Measurements from ENCODE around the gene FAM83F.

The FAM83F gene

DNA sequence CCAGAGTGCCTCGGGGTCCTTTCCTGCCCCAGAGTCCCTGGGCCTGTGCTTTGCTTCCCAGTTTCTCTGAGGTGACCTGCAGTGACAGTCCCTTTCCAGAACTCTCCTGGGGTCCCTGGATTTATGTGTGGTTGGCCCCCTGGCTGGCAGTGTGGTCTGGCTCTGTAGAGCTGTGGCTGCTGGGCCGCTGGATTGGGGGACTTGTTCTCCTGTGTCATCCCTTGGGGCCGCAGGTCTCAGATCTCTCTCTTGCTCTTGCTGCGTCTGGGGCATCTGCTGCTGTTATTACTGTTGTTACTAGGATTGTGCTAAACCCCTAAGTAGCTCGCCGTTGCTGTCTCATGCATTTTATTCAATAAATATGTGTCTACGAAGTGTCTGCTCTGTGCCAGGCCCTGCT, 31.9 kb downstream of the FAM83F start:
- H3K9ac ChIP-seq (ENCODE audit: low read length): no peak overlapping the region

DNA sequence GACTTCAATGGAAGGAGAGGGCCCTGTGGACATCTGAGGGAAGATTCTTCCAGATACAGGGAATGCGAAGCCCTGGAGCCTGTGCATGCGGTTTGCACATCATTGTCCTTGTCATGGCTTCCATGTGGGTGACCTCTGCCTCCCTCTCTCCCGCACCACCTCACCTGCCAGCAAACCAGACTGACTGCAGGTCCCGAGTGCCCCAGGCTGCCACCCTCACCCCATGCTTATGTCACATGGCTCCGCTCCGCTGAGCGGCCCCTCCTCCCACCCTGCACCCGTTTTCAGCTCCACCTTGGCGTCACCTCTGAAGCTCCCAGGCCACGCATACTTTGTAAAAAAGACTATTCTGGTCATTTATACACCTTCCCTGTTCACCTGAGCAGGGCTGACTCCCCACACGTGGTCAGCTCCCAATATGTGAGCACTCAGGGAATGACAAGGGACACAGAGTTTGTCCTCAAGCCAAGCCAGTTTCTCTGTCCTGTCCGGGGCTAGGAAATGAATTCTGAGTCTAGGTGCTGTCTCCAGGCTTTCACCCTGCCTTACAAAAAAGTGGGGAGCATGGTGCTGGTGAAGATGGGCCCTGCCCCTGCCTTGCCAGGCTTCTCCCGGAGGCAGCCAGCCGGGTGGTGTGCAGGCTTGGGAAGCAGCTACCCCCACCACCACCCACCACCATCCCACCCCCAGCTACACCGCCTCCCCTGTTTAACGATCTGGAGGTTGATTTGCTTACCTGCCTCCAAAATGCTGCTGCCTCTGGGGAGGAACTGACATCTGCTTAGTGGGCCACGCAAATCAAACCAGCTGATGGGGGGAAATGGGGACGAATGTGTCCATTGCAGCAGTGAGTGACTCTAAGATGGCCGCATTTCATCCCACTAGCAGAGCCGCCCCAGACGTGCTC, 32.7 kb downstream of the FAM83F start:
- Histone ChIP-seq H3K9ac (ENCODE audit: low read length) (no peak overlapping the region), H3K9me3 (ENCODE audit: insufficient read depth, low read length) (no peaks in the 10 kb centered on the region), H3K79me2 (ENCODE audit: low read length) (no peaks in the 10 kb centered on the region), H3K4me2 (ENCODE audit: low read length) (no peak overlapping the region), H4K20me1 (ENCODE audit: insufficient read depth, low read length) (no peaks in the 10 kb centered on the region), H3K4me1 (ENCODE audit: low read length) (0 out of 2 replicates have a peak, but pooled peaks cover 3% of the 10 kb centered on the region), H3K27ac (ENCODE audit: low read length) (no peak overlapping the region), H2AFZ (ENCODE audit: low read depth, low read length) (peak overlapping the region; percentile 23; the same call in 1 of the 2 replicates), H3K36me3 (replicated peaks; ENCODE audit: low read depth, low read length) (no peaks in the 10 kb centered on the region), H3K27me3 (ENCODE audit: low read depth, low read length) (peaks cover 10% of the 10 kb centered on the region; the same call in 1 of the 2 replicates), H3K4me3 (ENCODE audit: low read length) (no peak overlapping the region)
- TF ChIP-seq, protein P1, sequence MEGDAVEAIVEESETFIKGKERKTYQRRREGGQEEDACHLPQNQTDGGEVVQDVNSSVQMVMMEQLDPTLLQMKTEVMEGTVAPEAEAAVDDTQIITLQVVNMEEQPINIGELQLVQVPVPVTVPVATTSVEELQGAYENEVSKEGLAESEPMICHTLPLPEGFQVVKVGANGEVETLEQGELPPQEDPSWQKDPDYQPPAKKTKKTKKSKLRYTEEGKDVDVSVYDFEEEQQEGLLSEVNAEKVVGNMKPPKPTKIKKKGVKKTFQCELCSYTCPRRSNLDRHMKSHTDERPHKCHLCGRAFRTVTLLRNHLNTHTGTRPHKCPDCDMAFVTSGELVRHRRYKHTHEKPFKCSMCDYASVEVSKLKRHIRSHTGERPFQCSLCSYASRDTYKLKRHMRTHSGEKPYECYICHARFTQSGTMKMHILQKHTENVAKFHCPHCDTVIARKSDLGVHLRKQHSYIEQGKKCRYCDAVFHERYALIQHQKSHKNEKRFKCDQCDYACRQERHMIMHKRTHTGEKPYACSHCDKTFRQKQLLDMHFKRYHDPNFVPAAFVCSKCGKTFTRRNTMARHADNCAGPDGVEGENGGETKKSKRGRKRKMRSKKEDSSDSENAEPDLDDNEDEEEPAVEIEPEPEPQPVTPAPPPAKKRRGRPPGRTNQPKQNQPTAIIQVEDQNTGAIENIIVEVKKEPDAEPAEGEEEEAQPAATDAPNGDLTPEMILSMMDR (IDR thresholded peaks at IDR 0.05; ENCODE audit: low read depth, low read length): no peak
- no peak for TF ChIP-seq EZH2phosphoT487 (IDR thresholded peaks at IDR 0.05; ENCODE audit: low read depth)

More for the DNA sequence above, 31.9 kb downstream of the FAM83F start:
- H4K20me1 ChIP-seq (ENCODE audit: insufficient read depth, low read length): no peaks in the 10 kb centered on the region
- H3K27me3 ChIP-seq (ENCODE audit: low read depth, low read length): peaks cover 10% of the 10 kb centered on the region; the same call in 1 of the 2 replicates
- H3K9me3 ChIP-seq (ENCODE audit: insufficient read depth, low read length): no peaks in the 10 kb centered on the region
- 0 out of 2 replicates have a peak, but pooled peaks cover 3% of the 10 kb centered on the region for H3K4me1 ChIP-seq (ENCODE audit: low read length)
- H3K79me2 ChIP-seq (ENCODE audit: low read length): no peaks in the 10 kb centered on the region
- H3K4me3 ChIP-seq (ENCODE audit: low read length): no peak overlapping the region
- H3K4me2 ChIP-seq (ENCODE audit: low read length): no peak overlapping the region
- no peak for TF ChIP-seq EZH2phosphoT487 (IDR thresholded peaks at IDR 0.05; ENCODE audit: low read depth)
- TF ChIP-seq, protein P1 (IDR thresholded peaks at IDR 0.05; ENCODE audit: low read depth, low read length): no peak
- no peak overlapping the region for H3K27ac ChIP-seq (ENCODE audit: low read length)
- H3K36me3 ChIP-seq (replicated peaks; ENCODE audit: low read depth, low read length): no peaks in the 10 kb centered on the region
- no peak overlapping the region for H2AFZ ChIP-seq (ENCODE audit: low read depth, low read length)

DNA sequence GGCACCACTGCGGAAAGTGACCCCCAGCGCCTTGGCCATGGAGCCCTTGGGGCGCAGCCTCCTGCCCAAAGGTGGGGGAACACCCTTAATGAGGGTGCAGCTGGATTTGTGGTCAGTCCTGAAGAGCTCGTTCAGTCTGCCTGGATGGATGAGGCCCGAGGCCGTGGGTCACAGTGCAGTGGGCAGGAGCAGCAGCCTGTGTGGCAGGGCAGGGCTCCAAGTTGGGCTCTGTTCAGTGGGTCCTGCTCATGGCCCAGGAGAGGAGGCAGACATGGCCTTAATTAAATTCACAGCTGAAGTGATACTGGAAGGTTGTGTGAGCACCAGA, 33.3 kb downstream of the FAM83F start:
- Histone ChIP-seq H3K9ac (ENCODE audit: low read length) (no peak overlapping the region), H3K4me1 (ENCODE audit: low read length) (0 out of 2 replicates have a peak, but pooled peaks cover 3% of the 10 kb centered on the region), H3K4me3 (ENCODE audit: low read length) (no peak overlapping the region), H3K4me2 (ENCODE audit: low read length) (no peak overlapping the region), H2AFZ (ENCODE audit: low read depth, low read length) (no peak overlapping the region), H3K27me3 (ENCODE audit: low read depth, low read length) (peaks cover 6% of the 10 kb centered on the region; the same call in 1 of the 2 replicates), H4K20me1 (ENCODE audit: insufficient read depth, low read length) (no peaks in the 10 kb centered on the region), H3K27ac (ENCODE audit: low read length) (no peak overlapping the region), H3K79me2 (ENCODE audit: low read length) (no peaks in the 10 kb centered on the region), H3K9me3 (ENCODE audit: insufficient read depth, low read length) (no peaks in the 10 kb centered on the region), H3K36me3 (replicated peaks; ENCODE audit: low read depth, low read length) (no peaks in the 10 kb centered on the region)
- no peak for TF ChIP-seq EZH2phosphoT487 (IDR thresholded peaks at IDR 0.05; ENCODE audit: low read depth)
- TF ChIP-seq, protein P1 (IDR thresholded peaks at IDR 0.05; ENCODE audit: low read depth, low read length): no peak

DNA sequence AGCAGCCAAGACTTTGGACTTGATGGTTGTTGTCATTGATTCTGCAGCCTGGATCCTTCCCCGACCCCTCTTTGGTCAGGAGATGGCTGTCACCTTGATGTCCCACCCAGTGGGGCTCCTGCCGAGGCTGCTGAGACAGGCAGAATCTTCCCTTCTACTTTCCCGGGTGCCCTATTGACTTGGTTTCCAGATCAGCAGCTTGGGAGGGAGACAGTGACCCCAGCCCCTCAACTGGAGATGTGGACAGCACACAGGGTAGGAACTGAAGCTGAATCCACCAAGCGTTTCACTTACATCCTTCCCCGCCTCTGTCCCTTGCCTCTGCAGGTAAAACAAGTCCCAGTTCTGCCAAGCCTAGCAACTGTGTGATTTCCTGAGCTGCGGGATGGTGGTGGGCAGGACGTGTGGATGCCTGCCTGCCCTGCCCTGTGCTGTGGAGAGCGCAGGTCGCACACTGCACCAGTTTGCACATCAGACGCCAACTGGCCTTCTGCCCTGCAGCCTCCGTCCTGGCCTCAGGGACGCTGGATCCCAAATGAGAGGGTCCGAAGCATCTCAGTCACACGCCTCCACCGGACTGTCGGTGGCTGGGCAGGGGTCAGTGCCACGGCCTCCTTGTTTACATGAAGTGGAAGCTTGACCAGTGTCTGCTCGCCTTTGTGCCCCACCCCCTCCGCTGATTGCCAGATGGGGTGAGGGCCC, 34.6 kb downstream of the FAM83F start:
- Histone ChIP-seq H3K36me3 (replicated peaks; ENCODE audit: low read depth, low read length) (no peaks in the 10 kb centered on the region), H3K4me1 (ENCODE audit: low read length) (0 out of 2 replicates have a peak, but pooled peaks cover 3% of the 10 kb centered on the region), H3K79me2 (ENCODE audit: low read length) (no peaks in the 10 kb centered on the region), H3K4me3 (ENCODE audit: low read length) (no peak overlapping the region), H3K27ac (ENCODE audit: low read length) (no peak overlapping the region), H3K9ac (ENCODE audit: low read length) (no peak overlapping the region), H2AFZ (ENCODE audit: low read depth, low read length) (no peak overlapping the region), H3K4me2 (ENCODE audit: low read length) (no peak overlapping the region), H4K20me1 (ENCODE audit: insufficient read depth, low read length) (no peaks in the 10 kb centered on the region), H3K27me3 (ENCODE audit: low read depth, low read length) (0 out of 2 replicates have a peak, but pooled peaks cover under 1% of the 10 kb centered on the region), H3K9me3 (ENCODE audit: insufficient read depth, low read length) (no peaks in the 10 kb centered on the region)
- TF ChIP-seq, protein P1 (IDR thresholded peaks at IDR 0.05; ENCODE audit: low read depth, low read length): no peak
- no peak for TF ChIP-seq EZH2phosphoT487 (IDR thresholded peaks at IDR 0.05; ENCODE audit: low read depth)

Data from OCI-LY3 (cell line).